Stomach smooth muscle (tissue), 2 donors: Measurements from ENCODE around the gene SLC5A1.

Experiments
- H3K27ac ChIP-seq: one replicate; pipeline ENCODE4 v1.7.0; 2013; ENCODE audit warnings: mild to moderate bottlenecking, low read length, inconsistent platforms
- H3K27me3 ChIP-seq, 2 donors: one replicate each; pipeline ENCODE4 v1.7.0; 2013; ENCODE audit warnings: low read length in 2 of 2; ENCODE audit not compliant: insufficient read depth in 2 of 2, control insufficient read depth in 1 of 2
- H3K36me3 ChIP-seq, 2 donors: one replicate each; pipeline ENCODE4 v1.7.0; 2013; ENCODE audit warnings: low read length in 2 of 2; ENCODE audit not compliant: control insufficient read depth in 2 of 2, insufficient read depth in 2 of 2
- H3K4me1 ChIP-seq: one replicate; pipeline ENCODE4 v1.7.0; 2013; ENCODE audit warnings: low read length; ENCODE audit not compliant: control insufficient read depth, insufficient read depth
- H3K4me3 ChIP-seq, 2 donors: one replicate each; pipeline ENCODE4 v1.7.0; 2013; ENCODE audit warnings: low read length in 2 of 2
- H3K9ac ChIP-seq, 2 donors: one replicate each; pipeline ENCODE4 v1.7.0; 2013; ENCODE audit warnings: low read length in 2 of 2, mild to moderate bottlenecking in 1 of 2
- H3K9me3 ChIP-seq, 2 donors: one replicate each; pipeline ENCODE4 v1.7.0; 2013; ENCODE audit warnings: low read length in 2 of 2; ENCODE audit not compliant: control insufficient read depth in 2 of 2
- donor health status: healthy.
- donor health status: Pancreatic carcinoma.

SLC5A1 gene

GRCh38 chr22:32042924-32043323 is at the start of gene SLC5A1:
Gene SLC5A1, plus strand, starts transcription at chr22:32043261. Its CDS starts 21 bp downstream, at chr22:32043282.
- Histone ChIP-seq H3K36me3 (no peaks in the 10 kb centered on the region), H3K9ac (no peak within 1 kb of the TSS), H3K27ac (no peak within 1 kb of the TSS), H3K9me3 (no peaks in the 10 kb centered on the region), H3K27me3 (peaks cover 16 to 17% of the 10 kb centered on the region in 2 donors), H3K4me1 (no peaks in the 10 kb centered on the region), H3K4me3 (no peak within 1 kb of the TSS)

GRCh38 chr22:31995046-31995445 is 48.0 kb upstream of the SLC5A1 start:
- H3K4me3 ChIP-seq, result no peak overlapping the region
- H3K27ac ChIP-seq, result no peak overlapping the region
- H3K9ac ChIP-seq, result no peak overlapping the region
- H3K36me3 ChIP-seq, result no peaks in the 10 kb centered on the region
- peaks cover 0 to 2% of the 10 kb centered on the region in 2 donors for H3K27me3 ChIP-seq
- no peaks in the 10 kb centered on the region for H3K4me1 ChIP-seq
- H3K9me3 ChIP-seq, result no peaks in the 10 kb centered on the region

- Histone ChIP-seq H3K36me3 (no peaks in the 10 kb centered on the region), H3K27ac (no peak overlapping the region), H3K9ac (no peak overlapping the region), H3K4me3 (no peak overlapping the region), H3K27me3 (no peaks in the 10 kb centered on the region), H3K4me1 (no peaks in the 10 kb centered on the region), H3K9me3 (no peaks in the 10 kb centered on the region)
These were observed 47.3 kb upstream of the SLC5A1 start for GRCh38 chr22:31995807-31996206.

GRCh38 chr22:31998784-31999385 is 44.2 kb upstream of the SLC5A1 start:
- no peak overlapping the region for H3K4me3 ChIP-seq
- H3K27me3 ChIP-seq, result no peaks in the 10 kb centered on the region
- H3K9me3 ChIP-seq, result no peaks in the 10 kb centered on the region
- H3K4me1 ChIP-seq, result no peaks in the 10 kb centered on the region
- H3K9ac ChIP-seq, result no peak overlapping the region
- H3K36me3 ChIP-seq, result no peaks in the 10 kb centered on the region
- no peak overlapping the region for H3K27ac ChIP-seq

GRCh38 chr22:32000181-32000580 is 42.9 kb upstream of the SLC5A1 start:
- no peak overlapping the region for H3K27ac ChIP-seq
- H3K36me3 ChIP-seq, result no peaks in the 10 kb centered on the region
- no peaks in the 10 kb centered on the region for H3K4me1 ChIP-seq
- no peaks in the 10 kb centered on the region for H3K9me3 ChIP-seq
- H3K27me3 ChIP-seq, result no peaks in the 10 kb centered on the region
- no peak overlapping the region for H3K9ac ChIP-seq
- H3K4me3 ChIP-seq, result no peak overlapping the region

- no peaks in the 10 kb centered on the region for H3K27me3 ChIP-seq
- H3K4me1 ChIP-seq, result no peaks in the 10 kb centered on the region
- no peak overlapping the region for H3K4me3 ChIP-seq
These were observed 37.6 kb upstream of the SLC5A1 start for GRCh38 chr22:32005453-32005852.

GRCh38 chr22:32013200-32013599 is 29.9 kb upstream of the SLC5A1 start:
- Histone ChIP-seq H3K27ac (no peak overlapping the region), H3K4me3 (no peak overlapping the region), H3K4me1 (no peaks in the 10 kb centered on the region), H3K9me3 (peaks cover 5% of the 10 kb centered on the region in 2 donors), H3K36me3 (no peaks in the 10 kb centered on the region), H3K9ac (no peak overlapping the region), H3K27me3 (peaks cover 0 to 2% of the 10 kb centered on the region in 2 donors)

More at GRCh38 chr22:32005453-32005852, 37.6 kb upstream of the SLC5A1 start:
- no peaks in the 10 kb centered on the region for H3K36me3 ChIP-seq
- no peak overlapping the region for H3K9ac ChIP-seq
- H3K27ac ChIP-seq, result no peak overlapping the region
- no peaks in the 10 kb centered on the region for H3K9me3 ChIP-seq

- H3K9ac ChIP-seq, result no peak overlapping the region
- H3K27ac ChIP-seq, result no peak overlapping the region
- no peaks in the 10 kb centered on the region for H3K4me1 ChIP-seq
- H3K9me3 ChIP-seq, result peaks cover 5% of the 10 kb centered on the region in 2 donors
- peaks cover 0 to 2% of the 10 kb centered on the region in 2 donors for H3K27me3 ChIP-seq
- no peaks in the 10 kb centered on the region for H3K36me3 ChIP-seq
- no peak overlapping the region for H3K4me3 ChIP-seq
These were observed 27.0 kb upstream of the SLC5A1 start for GRCh38 chr22:32016081-32016480.

GRCh38 chr22:32018056-32018455 is 25.0 kb upstream of the SLC5A1 start:
- H3K9me3 ChIP-seq, result peaks cover 5% of the 10 kb centered on the region in 2 donors
- H3K27ac ChIP-seq, result no peak overlapping the region
- peaks cover 0 to 2% of the 10 kb centered on the region in 2 donors for H3K27me3 ChIP-seq
- no peak overlapping the region for H3K4me3 ChIP-seq
- no peaks in the 10 kb centered on the region for H3K4me1 ChIP-seq
- H3K9ac ChIP-seq, result no peak overlapping the region
- no peaks in the 10 kb centered on the region for H3K36me3 ChIP-seq

- Histone ChIP-seq H3K27ac (no peak overlapping the region), H3K4me3 (no peak overlapping the region), H3K9me3 (no peaks in the 10 kb centered on the region), H3K9ac (no peak overlapping the region), H3K4me1 (no peaks in the 10 kb centered on the region), H3K36me3 (no peaks in the 10 kb centered on the region), H3K27me3 (peaks cover 0 to 2% of the 10 kb centered on the region in 2 donors)
These were observed 22.9 kb upstream of the SLC5A1 start for GRCh38 chr22:32020117-32020516.

- H3K27ac ChIP-seq, result no peak overlapping the region
- H3K27me3 ChIP-seq, result peaks cover 0 to 2% of the 10 kb centered on the region in 2 donors
- no peak overlapping the region for H3K4me3 ChIP-seq
- no peak overlapping the region for H3K9ac ChIP-seq
- H3K9me3 ChIP-seq, result no peaks in the 10 kb centered on the region
- H3K36me3 ChIP-seq, result no peaks in the 10 kb centered on the region
- H3K4me1 ChIP-seq, result no peaks in the 10 kb centered on the region
These were observed 21.3 kb upstream of the SLC5A1 start for GRCh38 chr22:32021716-32022115.
